Prostate gland (tissue), 2 donors: ENCODE results near the gene WNT5A.

Experiments
- CTCF ChIP-seq, 4 experiments: fragments of 200-600 bp in 2 of 4; fragments of 450-650 bp in 2 of 4; sonication (generic) in 2 of 4; IDR thresholded peaks; 1 replicate in 3 of 4; 2 replicates in 1 of 4; pipeline ENCODE4 v1.5.1; 2016 to 2019; ENCODE audit warnings: antibody characterized with exemption in 4 of 4, mild to moderate bottlenecking in 2 of 4, moderate library complexity in 2 of 4
- POLR2A ChIP-seq: fragments of 450-650 bp; IDR thresholded peaks from one replicate; pipeline ENCODE4 v1.6.1; 2016; ENCODE audit warnings: antibody characterized with exemption, mild to moderate bottlenecking
- POLR2AphosphoS5 ChIP-seq: sonication (generic); formaldehyde crosslinking; IDR thresholded peaks from one replicate; pipeline ENCODE4 v1.6.1; 2017; ENCODE audit warnings: antibody characterized with exemption

- TF ChIP-seq POLR2A: no peak
- TF ChIP-seq CTCF (IDR thresholded peaks at IDR 0.05): no peak
- TF ChIP-seq POLR2AphosphoS5: no peak
These were observed 44.2 kb upstream of the WNT5A start for GRCh38 chr3:55531321-55531720.
